ENCODE results near the gene NOS2.

Gene NOS2

GRCh38 chr17:27782791-27783206, 17.5 kb downstream of the NOS2 start:
- H3K9me3 Mint-ChIP-seq: no peaks in the 10 kb centered on the region
- TF ChIP-seq, protein P1, sequence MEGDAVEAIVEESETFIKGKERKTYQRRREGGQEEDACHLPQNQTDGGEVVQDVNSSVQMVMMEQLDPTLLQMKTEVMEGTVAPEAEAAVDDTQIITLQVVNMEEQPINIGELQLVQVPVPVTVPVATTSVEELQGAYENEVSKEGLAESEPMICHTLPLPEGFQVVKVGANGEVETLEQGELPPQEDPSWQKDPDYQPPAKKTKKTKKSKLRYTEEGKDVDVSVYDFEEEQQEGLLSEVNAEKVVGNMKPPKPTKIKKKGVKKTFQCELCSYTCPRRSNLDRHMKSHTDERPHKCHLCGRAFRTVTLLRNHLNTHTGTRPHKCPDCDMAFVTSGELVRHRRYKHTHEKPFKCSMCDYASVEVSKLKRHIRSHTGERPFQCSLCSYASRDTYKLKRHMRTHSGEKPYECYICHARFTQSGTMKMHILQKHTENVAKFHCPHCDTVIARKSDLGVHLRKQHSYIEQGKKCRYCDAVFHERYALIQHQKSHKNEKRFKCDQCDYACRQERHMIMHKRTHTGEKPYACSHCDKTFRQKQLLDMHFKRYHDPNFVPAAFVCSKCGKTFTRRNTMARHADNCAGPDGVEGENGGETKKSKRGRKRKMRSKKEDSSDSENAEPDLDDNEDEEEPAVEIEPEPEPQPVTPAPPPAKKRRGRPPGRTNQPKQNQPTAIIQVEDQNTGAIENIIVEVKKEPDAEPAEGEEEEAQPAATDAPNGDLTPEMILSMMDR (IDR thresholded peaks at IDR 0.05; ENCODE audit: unreplicated experiment in 3 of 3): no peak
- H3K27ac Mint-ChIP-seq: no peak overlapping the region
- H3K4me1 Mint-ChIP-seq: no peaks in the 10 kb centered on the region
- H3K36me3 Mint-ChIP-seq (ENCODE audit: low read depth): no peaks in the 10 kb centered on the region
- H3K4me3 Mint-ChIP-seq: no peak overlapping the region
- peaks cover 16% of the 10 kb centered on the region for H3K27me3 Mint-ChIP-seq (ENCODE audit: low read depth)

GRCh38 chr17:27780828-27781404, 19.4 kb downstream of the NOS2 start:
- Mint-ChIP-seq H3K9me3 (no peaks in the 10 kb centered on the region), H3K36me3 (ENCODE audit: low read depth) (no peaks in the 10 kb centered on the region), H3K4me3 (no peak overlapping the region), H3K27ac (no peak overlapping the region), H3K4me1 (no peaks in the 10 kb centered on the region), H3K27me3 (ENCODE audit: low read depth) (peaks cover 16% of the 10 kb centered on the region)
- TF ChIP-seq, protein P1 (IDR thresholded peaks at IDR 0.05; ENCODE audit: unreplicated experiment in 3 of 3): no peak

DNA sequence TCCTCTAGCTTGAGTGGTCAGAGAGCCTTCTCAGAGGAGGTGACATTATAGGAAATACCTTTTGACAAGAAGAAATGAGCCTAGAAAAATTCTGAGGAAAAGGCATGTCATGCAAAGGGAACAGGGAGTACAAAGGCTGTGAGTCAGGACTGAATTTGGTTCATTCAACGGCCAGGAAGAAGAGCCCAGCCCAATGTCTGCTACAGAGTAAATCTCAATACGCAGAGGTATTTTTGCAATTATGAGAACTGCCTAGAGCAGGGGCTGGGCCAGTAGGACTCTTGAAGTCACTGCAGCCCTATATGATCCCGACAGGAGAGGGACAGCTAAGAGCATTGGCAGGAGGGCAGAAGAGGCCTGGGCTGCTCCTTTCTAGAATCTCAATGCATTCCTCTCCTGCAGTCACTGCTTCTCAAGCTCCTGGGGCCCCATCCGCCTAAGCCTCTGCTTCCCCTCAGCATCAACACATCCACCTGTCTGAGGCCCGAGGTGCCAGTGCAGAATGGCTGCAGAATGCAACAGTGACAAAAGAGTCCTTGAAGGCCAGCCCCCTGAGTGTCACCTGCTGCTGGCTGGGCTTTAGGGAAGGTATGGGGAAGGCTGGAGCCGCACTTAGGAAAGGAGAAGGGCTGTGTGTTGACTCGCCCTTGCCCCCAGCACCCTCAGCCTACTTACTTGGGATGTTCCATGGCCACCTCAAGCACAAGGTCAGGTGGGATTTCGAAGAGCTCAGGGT, 20.1 kb downstream of the NOS2 start:
- H3K27me3 Mint-ChIP-seq (ENCODE audit: low read depth): peaks cover 16% of the 10 kb centered on the region
- H3K27ac Mint-ChIP-seq: no peak overlapping the region
- H3K4me1 Mint-ChIP-seq: no peaks in the 10 kb centered on the region
- H3K36me3 Mint-ChIP-seq (ENCODE audit: low read depth): no peaks in the 10 kb centered on the region
- H3K9me3 Mint-ChIP-seq: no peaks in the 10 kb centered on the region
- TF ChIP-seq, protein P1 (IDR thresholded peaks at IDR 0.05; ENCODE audit: unreplicated experiment in 3 of 3): no peak
- H3K4me3 Mint-ChIP-seq: no peak overlapping the region

DNA sequence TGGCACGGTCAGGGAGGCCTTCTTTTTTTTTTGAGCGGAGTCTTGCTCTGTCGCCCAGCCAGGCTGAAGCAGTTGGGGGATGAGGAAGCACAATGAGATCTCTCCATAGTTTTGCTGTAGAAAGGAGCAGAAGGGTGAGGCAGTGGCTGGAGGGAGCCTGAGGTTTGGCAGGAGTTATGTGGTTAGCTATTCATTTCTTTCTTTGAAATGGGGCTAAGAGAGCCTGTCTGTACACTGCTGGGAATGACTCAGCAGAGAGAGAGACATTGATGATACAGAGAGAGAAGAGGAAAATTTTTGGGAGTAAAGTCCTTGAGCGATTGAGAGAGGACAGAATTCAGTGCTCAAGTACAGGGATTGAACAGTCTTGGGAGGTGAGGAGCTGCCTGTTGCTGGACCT, 22.1 kb downstream of the NOS2 start:
- no peak overlapping the region for H3K27ac Mint-ChIP-seq
- TF ChIP-seq, protein P1 (IDR thresholded peaks at IDR 0.05; ENCODE audit: unreplicated experiment in 3 of 3): no peak
- H3K4me3 Mint-ChIP-seq: no peak overlapping the region
- H3K4me1 Mint-ChIP-seq: no peaks in the 10 kb centered on the region
- no peaks in the 10 kb centered on the region for H3K36me3 Mint-ChIP-seq (ENCODE audit: low read depth)
- peaks cover 6% of the 10 kb centered on the region for H3K27me3 Mint-ChIP-seq (ENCODE audit: low read depth)
- no peaks in the 10 kb centered on the region for H3K9me3 Mint-ChIP-seq

GRCh38 chr17:27776882-27777624, 23.3 kb downstream of the NOS2 start:
- Mint-ChIP-seq H3K36me3 (ENCODE audit: low read depth) (no peaks in the 10 kb centered on the region), H3K4me1 (no peaks in the 10 kb centered on the region), H3K9me3 (no peaks in the 10 kb centered on the region), H3K4me3 (no peak overlapping the region), H3K27me3 (ENCODE audit: low read depth) (peaks cover 4% of the 10 kb centered on the region), H3K27ac (no peak overlapping the region)
- TF ChIP-seq, protein P1 (IDR thresholded peaks at IDR 0.05; ENCODE audit: unreplicated experiment in 3 of 3): no peak

Measured in nephron (organoid).